Stimulated activated naive CD8-positive, alpha-beta T cell treated with anti-CD3 and anti-CD28 coated beads, Interleukin-15, Interleukin-2, amounts not matched to agents 100 ng/mL and 50 ng/mL, for 24 hours (primary cell): Measurements from ENCODE around the gene PAGE4.
A peak's percentile ranks its signal among the peaks of the same experiment; 100 is the strongest.

Experiments
- H3K27ac Mint-ChIP-seq: one replicate; pipeline ENCODE4 v1.8.0; 2021; ENCODE audit warnings: mild to moderate bottlenecking, mixed read lengths
- H3K27me3 Mint-ChIP-seq: one replicate; pipeline ENCODE4 v1.8.0; 2021; ENCODE audit warnings: mixed read lengths
- H3K36me3 Mint-ChIP-seq: one replicate; pipeline ENCODE4 v1.8.0; 2021; ENCODE audit warnings: low read depth, mixed read lengths
- H3K4me1 Mint-ChIP-seq: one replicate; pipeline ENCODE4 v1.8.0; 2021; ENCODE audit warnings: low read depth, mixed read lengths
- H3K4me3 Mint-ChIP-seq: one replicate; pipeline ENCODE4 v1.8.0; 2021; ENCODE audit warnings: mild to moderate bottlenecking, mixed read lengths
- H3K9me3 Mint-ChIP-seq: one replicate; pipeline ENCODE4 v1.8.0; 2021; ENCODE audit warnings: mixed read lengths

The PAGE4 gene

GRCh38 chrX:49829016-49829415 is at the start of gene PAGE4:
TSS of gene PAGE4 (plus strand) at chrX:49829303. CDS start at chrX:49830429, 1,126 bp downstream.
- H3K9me3 Mint-ChIP-seq = no peaks in the 10 kb centered on the region
- no peak within 1 kb of the TSS for H3K4me3 Mint-ChIP-seq
- H3K27me3 Mint-ChIP-seq = no peaks in the 10 kb centered on the region
- H3K4me1 Mint-ChIP-seq = no peaks in the 10 kb centered on the region
- no peak within 1 kb of the TSS for H3K27ac Mint-ChIP-seq
- no peaks in the 10 kb centered on the region for H3K36me3 Mint-ChIP-seq

- H3K27me3 Mint-ChIP-seq = peaks cover 4% of the 10 kb centered on the region
- H3K4me1 Mint-ChIP-seq = no peaks in the 10 kb centered on the region
- no peaks in the 10 kb centered on the region for H3K9me3 Mint-ChIP-seq
- no peak overlapping the region for H3K27ac Mint-ChIP-seq
- H3K36me3 Mint-ChIP-seq = no peaks in the 10 kb centered on the region
- H3K4me3 Mint-ChIP-seq = no peak overlapping the region
These were observed 44.3 kb upstream of the PAGE4 start for GRCh38 chrX:49784747-49785280.

- H3K27me3 Mint-ChIP-seq = peaks cover under 1% of the 10 kb centered on the region
- no peaks in the 10 kb centered on the region for H3K9me3 Mint-ChIP-seq
- no peaks in the 10 kb centered on the region for H3K4me1 Mint-ChIP-seq
- no peak overlapping the region for H3K27ac Mint-ChIP-seq
- no peaks in the 10 kb centered on the region for H3K36me3 Mint-ChIP-seq
- no peak overlapping the region for H3K4me3 Mint-ChIP-seq
These were observed 36.7 kb upstream of the PAGE4 start for GRCh38 chrX:49792376-49792775.

- H3K27ac Mint-ChIP-seq = no peak overlapping the region
- H3K4me3 Mint-ChIP-seq = no peak overlapping the region
- no peaks in the 10 kb centered on the region for H3K4me1 Mint-ChIP-seq
- no peaks in the 10 kb centered on the region for H3K36me3 Mint-ChIP-seq
- H3K27me3 Mint-ChIP-seq = peaks cover 13% of the 10 kb centered on the region
- no peaks in the 10 kb centered on the region for H3K9me3 Mint-ChIP-seq
These were observed 35.4 kb upstream of the PAGE4 start for GRCh38 chrX:49793686-49794085.

- Mint-ChIP-seq H3K4me3 (no peak overlapping the region), H3K36me3 (no peaks in the 10 kb centered on the region), H3K4me1 (no peaks in the 10 kb centered on the region), H3K27ac (no peak overlapping the region), H3K27me3 (peaks cover 22% of the 10 kb centered on the region), H3K9me3 (no peaks in the 10 kb centered on the region)
These were observed 29.3 kb upstream of the PAGE4 start for GRCh38 chrX:49799828-49800227.

GRCh38 chrX:49809891-49810632 is 19.0 kb upstream of the PAGE4 start:
- no peak overlapping the region for H3K4me3 Mint-ChIP-seq
- H3K27ac Mint-ChIP-seq = peak overlapping the region; percentile 3
- no peaks in the 10 kb centered on the region for H3K9me3 Mint-ChIP-seq

GRCh38 chrX:49812177-49812576 is 16.9 kb upstream of the PAGE4 start:
- H3K36me3 Mint-ChIP-seq = no peaks in the 10 kb centered on the region
- H3K9me3 Mint-ChIP-seq = no peaks in the 10 kb centered on the region
- H3K27me3 Mint-ChIP-seq = peaks cover 3% of the 10 kb centered on the region
- H3K4me1 Mint-ChIP-seq = no peaks in the 10 kb centered on the region
- no peak overlapping the region for H3K4me3 Mint-ChIP-seq
- no peak overlapping the region for H3K27ac Mint-ChIP-seq

More at GRCh38 chrX:49809891-49810632, 19.0 kb upstream of the PAGE4 start:
- Mint-ChIP-seq H3K4me1 (no peaks in the 10 kb centered on the region), H3K36me3 (no peaks in the 10 kb centered on the region), H3K27me3 (no peaks in the 10 kb centered on the region)

GRCh38 chrX:49816435-49816834 is 12.7 kb upstream of the PAGE4 start:
- peaks cover 3% of the 10 kb centered on the region for H3K27me3 Mint-ChIP-seq
- H3K4me1 Mint-ChIP-seq = no peaks in the 10 kb centered on the region
- no peaks in the 10 kb centered on the region for H3K9me3 Mint-ChIP-seq
- H3K4me3 Mint-ChIP-seq = no peak overlapping the region
- H3K27ac Mint-ChIP-seq = no peak overlapping the region
- no peaks in the 10 kb centered on the region for H3K36me3 Mint-ChIP-seq

GRCh38 chrX:49838374-49838773 is 9.3 kb downstream of the PAGE4 start:
- H3K4me3 Mint-ChIP-seq = no peak overlapping the region
- H3K27ac Mint-ChIP-seq = no peak overlapping the region
- H3K9me3 Mint-ChIP-seq = no peaks in the 10 kb centered on the region
- H3K4me1 Mint-ChIP-seq = no peaks in the 10 kb centered on the region
- H3K27me3 Mint-ChIP-seq = no peaks in the 10 kb centered on the region
- H3K36me3 Mint-ChIP-seq = no peaks in the 10 kb centered on the region

- Mint-ChIP-seq H3K4me3 (no peak overlapping the region), H3K27ac (no peak overlapping the region), H3K4me1 (no peaks in the 10 kb centered on the region), H3K36me3 (no peaks in the 10 kb centered on the region), H3K9me3 (no peaks in the 10 kb centered on the region), H3K27me3 (no peaks in the 10 kb centered on the region)
These were observed 11.6 kb downstream of the PAGE4 start for GRCh38 chrX:49840679-49841078.

- H3K9me3 Mint-ChIP-seq = no peaks in the 10 kb centered on the region
- no peaks in the 10 kb centered on the region for H3K4me1 Mint-ChIP-seq
- no peaks in the 10 kb centered on the region for H3K27me3 Mint-ChIP-seq
- no peak overlapping the region for H3K4me3 Mint-ChIP-seq
- H3K27ac Mint-ChIP-seq = no peak overlapping the region
- H3K36me3 Mint-ChIP-seq = no peaks in the 10 kb centered on the region
These were observed 13.5 kb downstream of the PAGE4 start for GRCh38 chrX:49842621-49843020.

- H3K36me3 Mint-ChIP-seq = no peaks in the 10 kb centered on the region
- H3K27ac Mint-ChIP-seq = no peak overlapping the region
- no peaks in the 10 kb centered on the region for H3K4me1 Mint-ChIP-seq
- H3K27me3 Mint-ChIP-seq = no peaks in the 10 kb centered on the region
- no peaks in the 10 kb centered on the region for H3K9me3 Mint-ChIP-seq
- H3K4me3 Mint-ChIP-seq = no peak overlapping the region
These were observed 15.5 kb downstream of the PAGE4 start for GRCh38 chrX:49844611-49845010.

- Mint-ChIP-seq H3K27ac (no peak overlapping the region), H3K9me3 (no peaks in the 10 kb centered on the region), H3K4me3 (no peak overlapping the region), H3K4me1 (no peaks in the 10 kb centered on the region), H3K36me3 (no peaks in the 10 kb centered on the region), H3K27me3 (peaks cover 3% of the 10 kb centered on the region)
These were observed 16.7 kb downstream of the PAGE4 start for GRCh38 chrX:49845701-49846403.

- Mint-ChIP-seq H3K4me3 (no peak overlapping the region), H3K4me1 (no peaks in the 10 kb centered on the region), H3K36me3 (no peaks in the 10 kb centered on the region), H3K27me3 (peaks cover 3% of the 10 kb centered on the region), H3K9me3 (no peaks in the 10 kb centered on the region), H3K27ac (no peak overlapping the region)
These were observed 17.4 kb downstream of the PAGE4 start for GRCh38 chrX:49846522-49846921.

GRCh38 chrX:49848275-49848674 is 19.2 kb downstream of the PAGE4 start:
- Mint-ChIP-seq H3K9me3 (no peaks in the 10 kb centered on the region), H3K36me3 (no peaks in the 10 kb centered on the region), H3K4me3 (no peak overlapping the region), H3K27me3 (peaks cover 3% of the 10 kb centered on the region), H3K4me1 (no peaks in the 10 kb centered on the region), H3K27ac (no peak overlapping the region)
